IMR-90 (cell line): ENCODE results near the gene ANKRD55.

Experiments
- CTCF ChIP-seq: conservative IDR thresholded peaks from 2 replicates; pipeline ENCODE4 v1.5.1; 2012; ENCODE audit warnings: mild to moderate bottlenecking, low read depth, low read length, improper control_type of control experiment
- FOS ChIP-seq: fragments of 150-350 bp; IDR thresholded peaks from 2 replicates; pipeline ENCODE4 v1.6.1; 2016; ENCODE audit warnings: low read depth, low read length
- POLR2A ChIP-seq: IDR thresholded peaks from 2 replicates; pipeline ENCODE4 v1.6.1; 2012; ENCODE audit warnings: mild to moderate bottlenecking, low read depth, low read length
- RAD21 ChIP-seq: IDR thresholded peaks from 2 replicates; pipeline ENCODE4 v1.6.1; 2012; ENCODE audit warnings: low read length, improper control_type of control experiment
- SMC3 ChIP-seq: fragments of 150-350 bp; IDR thresholded peaks from 2 replicates; pipeline ENCODE4 v1.6.1; 2016; ENCODE audit warnings: low read depth, mild to moderate bottlenecking, antibody characterized with exemption, low read length, moderate library complexity
- TF ChIP-seq, protein P1 (sequence below): fragments of 150-350 bp; IDR thresholded peaks from 2 replicates; pipeline ENCODE4 v1.6.1; 2017; ENCODE audit warnings: mild to moderate bottlenecking, antibody characterized with exemption, low read length, low read depth
- TF ChIP-seq, protein P2 (sequence below): fragments of 150-350 bp; IDR thresholded peaks from 2 replicates; pipeline ENCODE4 v1.6.1; 2016; ENCODE audit warnings: low read depth, mild to moderate bottlenecking, low read length, moderate library complexity, borderline replicate concordance

DNA sequence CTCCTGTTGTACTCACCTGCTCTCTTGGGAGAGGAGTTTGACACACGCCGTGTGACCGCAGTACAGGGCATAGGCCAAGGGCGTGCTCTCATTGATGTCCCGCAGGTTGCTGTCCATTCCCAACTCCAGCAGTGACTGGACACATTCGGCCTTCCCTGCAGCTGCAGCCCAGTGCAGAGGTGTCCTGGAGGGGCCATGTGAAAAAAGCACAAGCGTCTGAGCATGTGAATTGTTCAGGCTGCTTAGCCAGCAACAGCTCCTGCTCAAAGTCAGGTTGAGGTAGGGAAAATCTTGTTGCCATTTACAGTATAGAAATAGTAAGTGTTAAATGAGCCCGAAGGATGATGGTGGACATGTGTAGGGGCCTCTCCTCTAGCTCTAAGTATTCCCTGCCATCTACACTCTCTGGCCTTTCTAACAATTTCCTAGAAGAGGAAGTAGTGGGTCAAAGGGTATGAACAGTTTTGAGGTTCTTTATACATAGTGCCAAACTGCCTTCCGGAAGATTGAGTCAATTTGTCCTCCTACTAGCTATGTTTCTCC, 116.5 kb downstream of the ANKRD55 start:
- TF ChIP-seq CTCF: no peak
- no peak for TF ChIP-seq POLR2A
- TF ChIP-seq, protein P1, sequence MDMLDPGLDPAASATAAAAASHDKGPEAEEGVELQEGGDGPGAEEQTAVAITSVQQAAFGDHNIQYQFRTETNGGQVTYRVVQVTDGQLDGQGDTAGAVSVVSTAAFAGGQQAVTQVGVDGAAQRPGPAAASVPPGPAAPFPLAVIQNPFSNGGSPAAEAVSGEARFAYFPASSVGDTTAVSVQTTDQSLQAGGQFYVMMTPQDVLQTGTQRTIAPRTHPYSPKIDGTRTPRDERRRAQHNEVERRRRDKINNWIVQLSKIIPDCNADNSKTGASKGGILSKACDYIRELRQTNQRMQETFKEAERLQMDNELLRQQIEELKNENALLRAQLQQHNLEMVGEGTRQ: no peak
- TF ChIP-seq, protein P2, sequence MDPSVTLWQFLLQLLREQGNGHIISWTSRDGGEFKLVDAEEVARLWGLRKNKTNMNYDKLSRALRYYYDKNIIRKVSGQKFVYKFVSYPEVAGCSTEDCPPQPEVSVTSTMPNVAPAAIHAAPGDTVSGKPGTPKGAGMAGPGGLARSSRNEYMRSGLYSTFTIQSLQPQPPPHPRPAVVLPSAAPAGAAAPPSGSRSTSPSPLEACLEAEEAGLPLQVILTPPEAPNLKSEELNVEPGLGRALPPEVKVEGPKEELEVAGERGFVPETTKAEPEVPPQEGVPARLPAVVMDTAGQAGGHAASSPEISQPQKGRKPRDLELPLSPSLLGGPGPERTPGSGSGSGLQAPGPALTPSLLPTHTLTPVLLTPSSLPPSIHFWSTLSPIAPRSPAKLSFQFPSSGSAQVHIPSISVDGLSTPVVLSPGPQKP: no peak
- TF ChIP-seq SMC3: no peak
- no peak for TF ChIP-seq RAD21
- no peak for TF ChIP-seq FOS
